Stomach (tissue), 9 donors: ENCODE measurements around the gene CCDC88C. TPM values are rescaled to one million over a fixed set of nuclear protein-coding genes. Genes with fewer than 3 reads are reported as not detected.

Source experiments
- DNase-seq, 2 donors: peaks; one replicate each; pipeline versions ENCODE4 v3.0.0 to v3.0.0-alpha.2; 2013 to 2019
- H3K27ac ChIP-seq, 5 donors: fragments of 200-600 bp in 4 of 5; sonication (generic) in 4 of 5; one replicate each; pipeline ENCODE4 v1.5.1; 2013 to 2019; ENCODE audit warnings: mild to moderate bottlenecking in 1 of 5, moderate library complexity in 1 of 5
- H3K27me3 ChIP-seq, 3 donors: fragments of 200-600 bp; sonication (generic); one replicate each; pipeline ENCODE4 v1.5.1; 2017 to 2019; ENCODE audit warnings: mixed run types in 1 of 3
- H3K36me3 ChIP-seq, 4 donors: fragments of 200-600 bp; sonication (generic); 1 replicate in 3 of 4; 2 replicates in 1 of 4; pipeline ENCODE4 v1.5.1; 2016 to 2019
- H3K4me1 ChIP-seq, 4 donors: fragments of 200-600 bp; sonication (generic); one replicate each; pipeline ENCODE4 v1.5.1; 2016 to 2019
- H3K4me3 ChIP-seq, 4 donors: fragments of 200-600 bp; sonication (generic) in 3 of 4; one replicate each; pipeline ENCODE4 v1.5.1; 2016 to 2019; ENCODE audit warnings: mild to moderate bottlenecking in 1 of 4
- H3K9me3 ChIP-seq, 4 donors: fragments of 200-600 bp; sonication (generic); one replicate each; pipeline ENCODE4 v1.5.1; 2016 to 2019
- EP300 ChIP-seq: sonication (generic); formaldehyde crosslinking; IDR thresholded peaks from one replicate; pipeline ENCODE4 v1.6.1; 2017; ENCODE audit warnings: antibody characterized with exemption
- POLR2A ChIP-seq, 4 donors: fragments of 450-650 bp; IDR thresholded peaks; one replicate each; pipeline ENCODE4 v1.6.1; 2016; ENCODE audit warnings: antibody characterized with exemption in 4 of 4, control low read depth in 2 of 4, mild to moderate bottlenecking in 1 of 4, moderate library complexity in 1 of 4
- POLR2AphosphoS5 ChIP-seq, 3 donors: sonication (generic); formaldehyde crosslinking; IDR thresholded peaks; one replicate each; pipeline ENCODE4 v1.6.1; 2016; ENCODE audit warnings: antibody characterized with exemption in 3 of 3
- WGBS, 5 donors: extraction: QIAGEN DNeasy Blood & Tissue Kit in 3 of 5; methylation state at CpG; one replicate each; pipeline versions ENCODE4 v1.1.5 to v1.1.7; 2013 to 2018; 5-methylcytosine and 5-hydroxymethylcytosine counted together
- intact Hi-C: fragments of 100-400 bp; cut with DNase I; formaldehyde crosslinking; loops from one replicate; pipeline ENCODE4 v1.15.1; 2023; ENCODE audit warnings: low total_unique reads
- polyA plus RNA-seq, 3 donors: library from polyadenylated mRNA; stranded (reverse); fragments of 200-250 nt; gene quantifications; one replicate each; pipeline ENCODE4 v1.2.3, GENCODE V29; 2013
- total RNA-seq, 5 donors: library from RNA; depleted of rRNA; stranded (reverse); fragments of >200 nt; gene quantifications; one replicate each; pipeline versions ENCODE4 v1.1.0 to v1.2.3, GENCODE V29; 2014 to 2016
- TF ChIP-seq, protein P1 (sequence below), 7 experiments: fragments of 450-650 bp in 4 of 7; fragments of 200-600 bp in 3 of 7; sonication (generic) in 3 of 7; IDR thresholded peaks; one replicate each; pipeline ENCODE4 v1.5.1; 2016 to 2019; ENCODE audit warnings: antibody characterized with exemption in 7 of 7, control low read depth in 2 of 7, mild to moderate bottlenecking in 1 of 7
- donor health status: healthy with polysubstance abuse.
- donor health status: Bipolar disorder and iron deficiency.
- donor health status: healthy.

The CCDC88C gene
- total and polyA plus RNA-seq, 8 donors = 10.5 to 66.9 (median 22.3) TPM

DNA sequence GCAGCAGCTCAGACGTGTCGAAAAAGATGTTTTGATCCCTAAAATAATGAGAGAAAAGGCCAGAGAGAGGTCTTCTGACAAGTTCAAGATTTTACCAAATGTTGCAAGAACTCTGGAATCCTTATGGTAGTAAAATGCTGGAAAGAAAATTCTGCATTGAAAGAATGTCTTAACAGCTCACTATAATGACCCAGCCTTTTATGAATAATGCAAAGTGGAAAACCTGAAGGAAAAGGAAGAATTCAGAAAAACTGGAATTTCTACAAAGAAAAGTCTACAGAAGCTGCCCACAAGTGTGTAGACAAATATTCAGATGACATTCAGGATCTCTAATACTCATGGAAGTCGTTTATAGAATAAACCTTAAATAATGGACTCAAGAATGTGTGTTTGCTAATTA, 1.8 kb upstream of the CCDC88C start:
- TF ChIP-seq, protein P1, sequence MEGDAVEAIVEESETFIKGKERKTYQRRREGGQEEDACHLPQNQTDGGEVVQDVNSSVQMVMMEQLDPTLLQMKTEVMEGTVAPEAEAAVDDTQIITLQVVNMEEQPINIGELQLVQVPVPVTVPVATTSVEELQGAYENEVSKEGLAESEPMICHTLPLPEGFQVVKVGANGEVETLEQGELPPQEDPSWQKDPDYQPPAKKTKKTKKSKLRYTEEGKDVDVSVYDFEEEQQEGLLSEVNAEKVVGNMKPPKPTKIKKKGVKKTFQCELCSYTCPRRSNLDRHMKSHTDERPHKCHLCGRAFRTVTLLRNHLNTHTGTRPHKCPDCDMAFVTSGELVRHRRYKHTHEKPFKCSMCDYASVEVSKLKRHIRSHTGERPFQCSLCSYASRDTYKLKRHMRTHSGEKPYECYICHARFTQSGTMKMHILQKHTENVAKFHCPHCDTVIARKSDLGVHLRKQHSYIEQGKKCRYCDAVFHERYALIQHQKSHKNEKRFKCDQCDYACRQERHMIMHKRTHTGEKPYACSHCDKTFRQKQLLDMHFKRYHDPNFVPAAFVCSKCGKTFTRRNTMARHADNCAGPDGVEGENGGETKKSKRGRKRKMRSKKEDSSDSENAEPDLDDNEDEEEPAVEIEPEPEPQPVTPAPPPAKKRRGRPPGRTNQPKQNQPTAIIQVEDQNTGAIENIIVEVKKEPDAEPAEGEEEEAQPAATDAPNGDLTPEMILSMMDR (IDR thresholded peaks at IDR 0.05) = no peak
- no peak for TF ChIP-seq POLR2AphosphoS5 (IDR thresholded peaks at IDR 0.05)
- no peak for TF ChIP-seq POLR2A (IDR thresholded peaks at IDR 0.05)
- TF ChIP-seq EP300 = no peak
- Histone ChIP-seq H3K36me3 (no peaks in the 10 kb centered on the region), H3K4me1 (peaks cover 9 to 53% (median 37%) of the 10 kb centered on the region in 4 donors), H3K27ac (no peak overlapping the region), H3K9me3 (no peaks in the 10 kb centered on the region), H3K4me3 (no peak overlapping the region), H3K27me3 (peaks cover 0 to 14% (median 0%) of the 10 kb centered on the region in 3 donors)
- no peak for DNase-seq
- WGBS, 5 donors = 49 to 57% (median 51%) methylated on average over 3 of the region's 3 CpGs
- intact Hi-C loops = loop anchor here (10.0 kb wide), 1 partner anchor 65 kb away; no protein-coding TSS in a partner anchor

DNA sequence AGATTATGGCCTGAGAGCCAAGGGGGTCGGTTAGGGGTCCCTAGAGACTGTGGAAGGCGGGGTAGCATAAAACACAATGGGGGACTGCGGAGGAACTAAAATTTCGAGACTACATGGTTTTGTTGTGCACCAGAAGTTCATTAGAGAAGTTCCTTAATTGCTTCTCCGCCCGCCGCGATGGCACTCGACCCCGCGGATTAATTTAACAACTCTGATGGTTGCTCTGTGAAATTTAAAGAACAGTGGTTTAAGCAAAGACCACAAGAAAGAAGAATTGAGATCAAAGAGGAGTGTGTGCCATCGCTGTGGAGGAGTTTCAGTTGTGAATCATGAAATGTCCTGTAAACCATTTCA, 1.4 kb upstream of the CCDC88C start:
- TF ChIP-seq, protein P1 (IDR thresholded peaks at IDR 0.05) = peak in 1 of 7 experiments; percentile 0
- TF ChIP-seq POLR2AphosphoS5 (IDR thresholded peaks at IDR 0.05) = no peak
- TF ChIP-seq EP300 = no peak
- no peak for TF ChIP-seq POLR2A (IDR thresholded peaks at IDR 0.05)
- intact Hi-C loops = loop anchor here (10.0 kb wide), 1 partner anchor 64 kb away; no protein-coding TSS in a partner anchor
- Histone ChIP-seq H3K27ac (peak overlapping the region in 3 of 5 donors; percentile 81 to 90 (median 83)), H3K4me1 (peaks cover 9 to 53% (median 40%) of the 10 kb centered on the region in 4 donors), H3K4me3 (peak overlapping the region in 3 of 4 donors; percentile 60 to 85 (median 73)), H3K36me3 (no peaks in the 10 kb centered on the region), H3K9me3 (no peaks in the 10 kb centered on the region), H3K27me3 (peaks cover 0 to 14% (median 0%) of the 10 kb centered on the region in 3 donors)
- 45 to 55% (median 52%) methylated on average over 12 of the region's 12 CpGs for WGBS, 5 donors
- peak in 1 of 2 donors; percentile 24 for DNase-seq

DNA sequence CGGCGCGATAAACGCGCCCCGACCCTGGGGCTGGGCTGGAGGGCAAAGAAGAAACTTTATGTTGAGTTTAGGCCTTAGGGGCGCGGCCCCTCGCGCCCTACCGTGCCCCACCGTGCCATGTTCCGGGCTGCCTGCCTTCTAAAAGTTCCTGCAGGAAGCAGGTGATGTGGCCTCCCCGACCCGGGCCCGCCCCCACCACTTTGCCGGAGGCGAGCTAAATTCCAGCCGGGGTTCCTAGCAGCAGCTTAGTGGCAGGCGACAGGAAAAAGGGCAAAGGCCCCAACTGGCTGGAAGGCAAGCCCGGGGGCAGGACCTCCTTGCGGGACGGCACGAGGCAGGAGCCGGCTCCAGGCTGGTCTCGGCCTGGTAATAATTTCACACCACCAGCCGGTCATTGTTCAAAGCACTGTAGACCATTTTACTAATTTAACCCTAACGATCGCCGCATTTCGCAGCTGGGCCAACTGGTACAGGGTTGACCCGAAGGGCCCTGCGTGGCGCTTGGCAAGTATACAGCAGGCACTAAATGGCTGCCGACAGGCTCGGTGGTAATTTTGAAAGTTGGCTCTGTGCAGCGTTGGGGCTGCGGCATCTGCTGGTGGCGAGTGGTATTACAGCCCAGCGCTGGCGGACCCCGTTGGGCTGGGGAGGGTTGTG, 895 bp upstream of the CCDC88C start:
- intact Hi-C loops = loop anchor here (10.0 kb wide), 1 partner anchor 64 kb away; no protein-coding TSS in a partner anchor
- H3K4me3 ChIP-seq = peak overlapping the region; percentile 60 to 85 (median 75)
- 1 to 3% (median 2%) methylated on average over 27 to 42 of the region's 42 CpGs for WGBS, 5 donors
- peak overlapping the region; percentile 32 to 93 (median 83) for H3K27ac ChIP-seq
- peak; percentile 79 to 84 for DNase-seq
- H3K27me3 ChIP-seq = peaks cover 0 to 14% (median 0%) of the 10 kb centered on the region in 3 donors
- no peaks in the 10 kb centered on the region for H3K9me3 ChIP-seq
- peaks cover 9 to 58% (median 45%) of the 10 kb centered on the region in 4 donors for H3K4me1 ChIP-seq
- TF ChIP-seq, protein P1 (IDR thresholded peaks at IDR 0.05) = peak in 6 of 7 experiments; percentile 94 to 100 (median 99)
- TF ChIP-seq EP300 = no peak
- no peaks in the 10 kb centered on the region for H3K36me3 ChIP-seq

DNA sequence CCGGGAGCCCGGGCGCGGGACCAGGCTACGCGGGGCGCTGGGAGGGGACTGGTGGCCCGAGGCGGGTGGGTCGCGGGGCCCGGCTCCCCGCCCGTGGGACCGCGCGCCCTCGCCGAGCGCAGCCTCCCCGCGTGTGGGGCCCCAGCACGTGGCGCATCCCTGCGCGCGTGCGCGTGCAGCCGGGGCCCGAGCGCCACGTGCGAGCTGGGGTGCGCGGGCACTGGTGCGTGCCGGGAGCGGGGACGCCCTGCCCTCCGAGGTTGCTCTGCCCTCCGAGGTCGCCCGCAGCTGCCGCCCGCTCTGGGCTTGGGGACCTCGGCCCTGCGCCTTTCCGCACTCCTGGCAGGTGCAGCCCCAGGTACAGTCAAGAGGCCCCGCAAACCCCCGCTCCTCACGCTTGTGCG, 365 bp upstream of the CCDC88C start:
- peak; percentile 61 to 85 for DNase-seq
- Histone ChIP-seq H3K27ac (peak overlapping the region; percentile 32 to 93 (median 83)), H3K4me3 (peak overlapping the region; percentile 60 to 85 (median 75)), H3K36me3 (no peaks in the 10 kb centered on the region), H3K4me1 (peaks cover 9 to 59% (median 50%) of the 10 kb centered on the region in 4 donors), H3K27me3 (peaks cover 0 to 14% (median 0%) of the 10 kb centered on the region in 3 donors), H3K9me3 (no peaks in the 10 kb centered on the region)
- TF ChIP-seq, protein P1 (IDR thresholded peaks at IDR 0.05) = no peak
- TF ChIP-seq POLR2A (IDR thresholded peaks at IDR 0.05) (no peak), EP300 (no peak), POLR2AphosphoS5 (IDR thresholded peaks at IDR 0.05) (peak in 1 of 3 donors; percentile 8)
- 0 to 10% (median 1%) methylated on average over 2 to 53 of the region's 53 CpGs for WGBS, 5 donors
- intact Hi-C loops = loop anchor here (10.0 kb wide), 1 partner anchor 63 kb away; no protein-coding TSS in a partner anchor
